GM12891 (cell line): Measurements from ENCODE around the gene MLXIPL.

Experiments
- POLR2A ChIP-seq: IDR thresholded peaks from 2 replicates; pipeline ENCODE4 v1.6.1; 2011; ENCODE audit warnings: low read depth, low read length, control low read depth
- POLR2AphosphoS5 ChIP-seq: IDR thresholded peaks from 2 replicates; pipeline ENCODE4 v1.6.1; 2011; ENCODE audit warnings: low read depth, low read length, control low read depth
- POU2F2 ChIP-seq: IDR thresholded peaks from 2 replicates; pipeline ENCODE4 v1.6.1; 2011; ENCODE audit warnings: low read depth, mild to moderate bottlenecking, control low read depth, low read length, moderate library complexity

DNA sequence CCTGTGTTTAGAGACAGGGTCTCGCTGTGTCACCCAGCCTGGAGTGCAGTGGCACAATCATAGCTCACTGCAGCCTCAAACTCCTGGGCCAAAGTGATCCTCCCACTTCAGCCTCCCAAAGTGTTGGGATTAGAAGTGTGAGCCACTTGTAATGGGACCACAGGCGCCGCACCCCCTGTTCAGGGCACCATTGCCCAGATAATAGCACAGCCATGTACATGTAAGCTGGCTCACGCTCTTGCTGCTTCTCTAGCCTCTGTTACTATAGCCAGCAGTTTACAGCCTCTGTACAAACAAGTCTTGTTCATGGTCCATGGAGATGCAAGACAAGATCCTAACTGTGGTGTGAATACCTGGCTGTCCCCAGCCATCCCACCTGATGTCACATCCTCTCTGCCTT lies 4.2 kb upstream of the MLXIPL start:
- TF ChIP-seq POLR2AphosphoS5 (no peak), POLR2A (no peak), POU2F2 (no peak)
